ENCODE data around the gene MAP1A. TPM values are rescaled to one million over a fixed set of nuclear protein-coding genes. Genes with fewer than 3 reads are reported as not detected.
A peak's percentile ranks its signal among the peaks of the same experiment; 100 is the strongest.
"Not testable (repeated sequence)": the region's sequence is repeated elsewhere in the genome, so short reads cannot be mapped to it uniquely, and the experiment has no call there.

MAP1A gene
- total RNA-seq, 1 donor from 2014 or later: 14.3 TPM

DNA sequence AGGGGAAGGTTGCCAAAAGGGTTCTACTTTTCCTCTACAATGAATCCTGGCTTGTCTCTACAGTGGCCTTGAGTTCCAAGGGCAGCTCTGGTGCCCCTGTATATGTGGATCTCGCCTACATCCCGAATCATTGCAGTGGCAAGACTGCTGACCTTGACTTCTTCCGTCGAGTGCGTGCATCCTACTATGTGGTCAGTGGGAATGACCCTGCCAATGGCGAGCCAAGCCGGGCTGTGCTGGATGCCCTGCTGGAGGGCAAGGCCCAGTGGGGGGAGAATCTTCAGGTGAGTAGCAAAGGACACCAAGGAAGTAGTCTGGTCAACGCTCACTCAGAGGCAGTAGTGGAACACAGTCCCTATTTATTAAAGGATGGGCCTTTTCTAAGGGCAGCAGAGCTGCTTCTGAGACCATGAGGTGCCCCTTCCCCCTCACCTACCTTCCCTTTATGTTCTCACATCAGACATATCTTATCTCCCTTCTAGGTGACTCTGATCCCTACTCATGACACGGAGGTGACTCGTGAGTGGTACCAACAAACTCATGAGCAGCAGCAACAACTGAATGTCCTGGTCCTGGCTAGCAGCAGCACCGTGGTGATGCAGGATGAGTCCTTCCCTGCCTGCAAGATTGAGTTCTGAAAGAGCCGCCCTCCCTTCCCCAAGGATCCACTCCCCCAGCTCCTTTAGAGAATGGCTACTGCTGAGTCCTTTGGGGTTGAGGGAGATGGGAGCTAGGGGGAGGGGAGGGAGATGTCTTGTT, 12.4 kb downstream of the MAP1A start:
- no peak for DNase-seq

DNA sequence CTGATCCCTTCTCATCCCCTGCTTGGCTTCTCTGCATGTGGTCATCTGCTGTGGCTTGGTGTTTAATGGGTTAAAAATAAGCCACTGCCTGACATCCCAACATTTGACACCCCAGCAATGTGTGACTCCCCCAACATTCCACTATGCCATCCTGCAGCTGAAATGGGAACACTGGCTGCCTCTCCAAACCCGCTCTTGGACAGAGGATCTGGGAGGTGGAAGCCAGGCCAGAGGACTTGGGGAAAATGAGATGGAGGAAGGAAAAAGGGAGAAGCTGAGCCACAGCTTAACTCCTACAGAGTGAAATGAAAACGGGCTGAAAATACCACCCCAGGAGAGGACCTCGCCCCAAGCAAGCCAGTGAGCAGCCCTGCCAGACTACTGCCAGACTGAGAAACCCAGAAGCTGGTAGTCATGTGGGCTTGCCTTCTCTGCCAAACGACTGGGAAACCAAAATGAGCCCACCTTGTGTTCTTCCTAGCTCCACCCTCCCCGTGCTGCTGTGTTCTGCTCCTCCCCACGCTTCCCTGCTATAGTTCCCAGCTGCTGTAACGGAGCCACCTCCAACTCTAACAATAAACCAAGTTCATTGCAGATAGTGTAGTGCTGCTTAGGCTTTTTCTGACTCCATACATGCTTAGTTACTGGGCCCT, 13.7 kb downstream of the MAP1A start:
- DNase-seq: peak; percentile 36

DNA sequence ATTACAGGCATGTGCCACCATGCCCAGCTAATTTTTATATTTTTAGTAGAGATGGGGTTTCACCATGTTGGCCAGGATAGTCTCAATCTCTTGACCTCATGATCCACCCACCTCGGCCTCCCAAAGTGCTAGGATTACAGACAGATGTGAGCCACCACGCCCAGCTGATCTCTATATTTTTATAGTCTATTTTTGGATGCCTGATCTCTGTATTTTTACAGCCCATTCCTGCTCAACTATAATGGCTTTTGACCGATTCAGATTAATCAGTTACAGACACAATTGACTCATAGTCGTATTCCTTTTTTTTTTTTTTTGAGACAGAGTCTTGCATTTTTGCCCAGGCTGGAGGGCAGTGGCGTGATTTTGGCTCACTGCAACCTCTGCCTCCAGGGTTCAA, 15.4 kb downstream of the MAP1A start:
- peak; percentile 10 for DNase-seq

DNA sequence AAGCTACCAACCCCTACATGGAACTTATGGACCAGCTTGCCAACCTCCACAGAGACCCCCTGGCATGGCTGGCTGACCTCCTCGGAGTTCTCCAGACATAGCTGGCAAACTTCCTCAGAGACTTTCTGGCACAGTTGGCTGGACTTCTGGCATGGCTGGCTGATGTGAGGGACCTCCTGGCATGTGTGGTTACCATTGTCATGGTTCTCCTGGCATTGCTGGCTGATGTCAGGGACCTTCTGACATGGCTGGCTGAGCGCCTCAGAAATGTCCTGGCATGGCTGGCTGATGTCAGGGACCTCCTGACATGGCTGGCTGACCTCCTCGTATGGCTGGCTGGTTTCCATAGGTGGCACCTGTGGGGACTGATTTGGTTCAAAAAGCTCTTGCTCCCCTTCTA, 17.5 kb downstream of the MAP1A start:
- no peak for DNase-seq

DNA sequence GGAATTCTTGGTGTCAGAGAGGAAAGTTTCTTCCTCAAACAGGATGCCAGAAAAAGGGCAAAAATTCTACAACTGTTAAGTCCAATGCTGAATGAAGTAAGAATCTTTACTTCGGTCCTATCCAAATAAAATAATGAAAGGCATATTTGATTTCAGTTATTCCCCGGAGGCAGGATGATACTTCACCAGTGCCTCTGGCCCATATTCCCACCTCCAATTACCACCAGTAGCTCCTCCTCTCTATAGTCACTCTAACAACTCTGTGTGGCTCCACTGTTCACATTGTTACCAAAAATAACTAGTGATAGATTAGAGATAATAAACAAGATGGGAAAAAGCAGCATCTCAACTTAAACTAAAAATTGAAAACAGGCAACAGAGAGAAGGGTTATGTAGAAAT, 20.7 kb downstream of the MAP1A start:
- peak; percentile 7 for DNase-seq

DNA sequence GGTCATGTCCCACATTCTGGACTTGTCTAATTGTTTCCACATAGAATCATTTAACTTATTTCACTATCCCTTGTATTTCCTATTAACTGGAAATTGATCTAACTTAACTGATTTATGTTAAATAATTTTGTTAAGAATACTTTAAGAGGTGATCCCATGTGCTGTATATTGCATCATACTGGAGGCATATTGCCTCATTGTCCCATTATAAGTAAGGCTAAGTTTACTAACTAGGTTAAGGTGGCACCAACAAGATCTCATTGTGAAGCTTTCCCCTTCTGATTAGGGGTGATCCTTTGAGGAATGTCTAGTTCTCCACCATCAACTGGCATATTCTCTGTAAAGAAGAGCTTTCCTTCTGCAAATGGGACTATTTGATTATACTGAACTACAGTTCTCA, 24.4 kb downstream of the MAP1A start:
- DNase-seq: no peak

DNA sequence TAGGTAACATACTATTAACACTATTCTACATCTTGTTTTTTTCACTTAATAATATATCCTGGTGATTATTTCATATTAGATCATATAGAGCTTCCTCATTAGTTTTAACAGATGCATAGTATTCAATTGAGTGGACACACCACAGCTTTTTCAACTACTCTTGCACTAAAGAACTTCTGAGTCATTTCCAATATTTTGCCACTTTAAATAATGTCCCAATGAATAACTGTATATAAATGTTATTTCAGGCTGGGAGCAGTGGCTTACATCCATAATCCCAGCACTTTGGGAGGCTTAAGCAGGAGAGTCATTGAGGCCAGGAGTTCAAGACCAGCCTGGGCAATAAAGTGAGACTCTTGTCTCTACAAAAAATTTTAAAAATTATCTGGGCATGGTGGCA, 26.9 kb downstream of the MAP1A start:
- DNase-seq: no peak

DNA sequence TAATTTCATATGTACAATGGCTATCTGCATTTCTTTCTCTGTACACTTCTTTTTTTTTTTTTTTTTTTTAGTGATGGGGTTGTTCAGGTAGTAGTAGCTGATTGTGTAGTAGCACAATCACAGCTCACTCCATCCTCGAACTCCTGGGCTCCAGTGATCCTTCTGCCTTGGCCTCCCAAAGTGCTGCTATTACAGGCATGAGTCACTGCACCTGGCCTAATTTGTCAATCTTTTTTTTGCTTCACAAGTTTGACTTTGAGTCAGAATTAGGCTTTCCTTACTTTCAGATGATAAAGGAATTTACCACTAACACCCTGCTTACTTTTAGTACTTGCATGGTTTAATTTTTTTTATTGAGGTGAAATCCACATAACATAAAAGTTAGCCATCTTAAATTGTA, 28.0 kb downstream of the MAP1A start:
- no peak for DNase-seq

DNA sequence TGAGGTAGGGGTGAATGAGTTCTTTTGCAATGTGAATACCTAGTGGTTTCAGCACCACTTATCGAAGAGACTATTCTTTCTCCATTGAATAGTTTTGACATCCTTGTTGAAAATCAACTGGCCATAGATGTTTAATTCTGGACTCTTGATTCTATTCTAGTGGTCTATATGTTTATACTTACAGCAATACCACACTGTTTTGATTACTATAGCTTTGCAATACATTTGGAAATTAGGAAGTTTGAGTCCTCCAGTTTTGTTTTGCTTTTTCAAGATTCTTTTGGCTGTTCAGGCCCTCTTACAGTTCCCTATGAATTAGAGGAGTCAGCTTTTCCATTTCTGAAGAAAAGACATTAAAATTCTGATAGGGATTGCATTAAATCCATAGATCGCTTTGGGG, 30.1 kb downstream of the MAP1A start:
- no peak for DNase-seq

DNA sequence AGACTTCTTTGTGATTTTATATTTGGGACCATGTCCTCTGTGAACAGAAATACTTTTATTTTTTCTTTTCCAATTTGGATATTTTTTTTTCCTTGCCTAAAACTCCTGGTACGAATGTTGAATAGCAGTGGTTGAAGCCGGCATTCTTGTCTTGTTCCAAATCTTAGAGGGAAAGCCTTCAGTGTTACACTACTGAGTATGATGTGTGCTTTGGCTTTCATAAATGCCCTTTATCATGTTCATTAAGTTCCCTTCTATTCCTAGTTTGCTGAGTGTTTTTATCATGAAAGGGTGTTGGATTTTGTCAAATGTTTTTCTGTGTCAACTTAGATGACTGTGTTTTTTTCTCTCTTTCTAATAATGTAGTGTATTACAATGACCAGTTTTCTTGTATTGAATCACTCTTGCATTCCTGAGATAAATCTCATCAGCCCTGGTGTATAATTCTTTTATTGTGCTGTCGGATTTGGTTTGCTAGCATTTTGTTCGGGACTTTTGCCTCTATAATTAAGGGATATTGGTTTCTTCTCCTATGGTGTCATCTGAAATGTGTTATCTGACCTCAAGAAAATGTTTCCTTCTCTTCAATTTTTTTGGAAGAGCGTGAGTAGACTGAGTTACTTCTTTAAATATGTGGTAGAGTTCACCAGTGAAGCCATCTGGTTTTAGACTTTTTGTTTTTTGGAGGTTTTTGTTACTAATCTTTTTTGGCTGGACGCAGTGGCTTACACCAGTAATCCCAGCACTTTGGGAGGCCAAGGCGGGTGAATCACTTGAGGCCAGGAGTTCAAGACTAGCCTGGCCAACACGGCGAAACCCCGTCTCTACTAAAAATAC, 33.3 kb downstream of the MAP1A start:
- DNase-seq: peak; percentile 42

DNA sequence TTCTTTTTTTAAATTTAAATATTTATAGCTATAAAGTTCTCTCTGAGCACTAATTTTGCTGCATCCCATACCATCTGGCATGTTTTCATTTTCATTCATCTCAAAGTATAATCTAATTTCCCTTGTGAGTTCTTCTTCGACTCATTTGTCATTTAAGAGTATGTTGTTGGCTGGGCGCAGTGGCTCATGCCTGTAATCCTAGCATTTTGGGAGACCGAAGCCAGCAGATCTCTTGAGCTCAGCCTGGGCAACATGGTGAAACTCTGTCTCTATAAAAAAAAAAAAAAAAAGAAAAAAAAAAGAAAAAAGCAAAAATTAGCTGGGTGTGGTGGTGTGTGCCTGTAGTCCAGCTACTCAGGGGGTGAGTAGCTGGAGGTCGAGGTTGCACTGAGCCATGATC, 34.8 kb downstream of the MAP1A start:
- DNase-seq: peak; percentile 20

DNA sequence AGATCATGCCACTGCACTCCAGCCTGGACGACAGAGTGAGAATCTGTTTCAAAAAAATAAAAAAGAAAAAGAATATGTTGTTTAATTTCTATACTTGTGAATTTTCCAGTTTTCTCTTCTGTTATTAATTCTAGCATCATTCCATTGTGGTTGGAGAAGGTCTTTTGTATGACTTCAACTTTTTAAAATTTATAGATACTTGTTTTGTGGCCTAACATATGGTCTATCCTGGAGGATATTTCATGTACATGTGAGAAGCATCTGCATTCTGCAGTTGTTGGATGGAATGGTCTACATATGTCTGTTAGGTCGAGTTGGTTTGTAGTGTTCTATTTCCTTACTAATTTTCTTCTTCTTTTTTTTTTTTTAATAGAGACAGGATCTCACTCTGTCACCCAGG, 35.6 kb downstream of the MAP1A start:
- peak; percentile 95 for DNase-seq

DNA sequence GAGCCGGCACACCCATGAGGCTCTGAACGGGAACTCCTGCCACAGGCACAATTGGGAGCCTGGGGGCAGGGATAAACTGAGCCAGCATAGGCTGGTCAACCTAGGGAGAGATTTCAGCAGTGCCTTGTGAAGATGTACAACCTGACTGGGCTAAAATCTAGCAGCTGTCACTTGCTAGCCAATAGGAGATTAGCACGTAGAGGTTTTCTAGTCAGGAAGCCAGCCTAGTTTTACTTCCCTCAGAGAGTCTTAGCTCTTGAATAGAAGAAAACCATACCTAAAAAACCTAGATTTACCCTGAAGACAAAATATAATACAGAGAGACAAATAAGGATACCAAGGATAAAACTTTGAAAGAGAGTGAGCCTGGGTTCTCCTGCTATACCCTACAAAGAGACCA, 45.3 kb downstream of the MAP1A start:
- DNase-seq: not testable (repeated sequence)

DNA sequence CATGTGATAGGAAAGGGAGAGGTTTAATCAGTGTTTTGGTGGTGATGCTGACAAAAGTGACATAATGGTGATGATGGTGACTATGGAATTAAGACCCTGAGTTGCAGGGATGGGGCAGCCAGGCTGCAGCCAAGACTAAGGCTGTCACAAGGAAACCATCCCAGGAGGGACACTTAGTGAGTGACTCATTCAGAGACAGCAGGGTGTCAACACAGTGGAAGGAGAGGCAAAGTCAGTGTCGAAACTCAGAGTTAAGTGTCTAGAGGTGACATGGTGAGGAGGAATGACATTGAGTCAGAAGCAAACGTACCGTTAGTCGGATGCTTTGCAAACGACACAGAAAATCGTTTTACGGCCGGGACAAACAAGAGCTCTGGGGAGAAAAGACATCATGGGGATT, 46.4 kb downstream of the MAP1A start:
- not testable (repeated sequence) for DNase-seq

DNA sequence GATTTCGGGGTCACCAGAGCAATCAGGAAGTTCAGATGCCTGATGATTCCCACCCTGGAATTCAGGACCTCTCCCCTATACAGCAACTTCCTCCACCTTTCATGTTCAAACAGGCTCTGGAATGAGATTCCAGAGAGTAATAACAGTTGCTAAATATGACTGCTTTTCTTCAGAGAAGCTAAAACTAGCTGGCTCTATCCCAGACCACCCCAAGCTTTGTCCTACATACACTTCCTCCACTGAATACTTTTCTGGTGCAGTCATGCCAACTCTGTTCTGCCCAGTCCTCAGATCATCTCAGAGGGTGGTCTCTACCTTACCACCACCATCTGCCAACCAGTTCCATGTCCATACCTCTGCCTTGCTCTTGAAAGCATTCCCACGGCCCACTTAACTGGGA, 49.2 kb downstream of the MAP1A start:
- DNase-seq: not testable (repeated sequence)

DNA sequence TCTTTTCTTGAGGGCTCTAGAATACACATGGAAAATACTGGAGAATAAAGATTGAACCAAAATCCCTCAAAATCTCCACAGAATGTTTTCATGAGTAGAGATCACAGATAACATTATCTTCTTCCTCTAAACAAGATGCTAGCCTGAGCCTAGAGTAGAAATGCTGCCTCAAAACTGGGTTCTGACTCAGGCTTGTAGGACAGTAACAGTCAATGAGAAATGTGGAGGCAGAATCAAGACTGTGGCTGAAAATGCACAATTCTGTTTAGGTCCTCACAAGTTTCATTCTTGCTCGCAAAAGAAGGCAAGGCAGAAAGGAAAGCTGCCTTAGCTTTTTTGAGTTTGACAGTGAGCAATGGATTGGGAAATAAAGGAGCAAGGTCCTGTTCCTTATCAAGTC, 57.2 kb downstream of the MAP1A start:
- DNase-seq: not testable (repeated sequence)

Other genes with a start within 250 kb of the MAP1A start
- gene TGM7, start 215.4 kb upstream of the MAP1A start, total RNA-seq: not detected
- 4.4 TPM for gene LCMT2, start 187.0 kb upstream of the MAP1A start, total RNA-seq
- gene ZSCAN29, start 146.6 kb upstream of the MAP1A start, total RNA-seq: 19.8 TPM
- 14.1 TPM for gene TUBGCP4, start 146.5 kb upstream of the MAP1A start, total RNA-seq
- 62.9 TPM for gene TP53BP1, start 24.5 kb upstream of the MAP1A start, total RNA-seq
- gene PPIP5K1, start 72.6 kb downstream of the MAP1A start, total RNA-seq: 29.7 TPM
- 3.9 TPM for gene CKMT1B, start 76.4 kb downstream of the MAP1A start, total RNA-seq
- gene STRC, start 101.2 kb downstream of the MAP1A start, total RNA-seq: 0.59 TPM
- 1.8 TPM for gene CATSPER2, start 131.2 kb downstream of the MAP1A start, total RNA-seq
- gene CKMT1A, start 176.3 kb downstream of the MAP1A start, total RNA-seq: 7.1 TPM
- gene PDIA3, start 228.8 kb downstream of the MAP1A start, total RNA-seq: 88.7 TPM

Data from skin of body (tissue), 2 donors.